HG02938 (cell line): Measurements from ENCODE around the gene GRAMD2A.
A peak's percentile ranks its signal among the peaks of the same experiment; 100 is the strongest.

Experiments used
- ATAC-seq: cut with Tn5 transposase; IDR thresholded peaks from one replicate; pipeline ENCODE4 v1.9.1; 2021; ENCODE audit warnings: mild to moderate bottlenecking, moderate library complexity; ENCODE audit not compliant: unreplicated experiment

GRAMD2A gene

DNA sequence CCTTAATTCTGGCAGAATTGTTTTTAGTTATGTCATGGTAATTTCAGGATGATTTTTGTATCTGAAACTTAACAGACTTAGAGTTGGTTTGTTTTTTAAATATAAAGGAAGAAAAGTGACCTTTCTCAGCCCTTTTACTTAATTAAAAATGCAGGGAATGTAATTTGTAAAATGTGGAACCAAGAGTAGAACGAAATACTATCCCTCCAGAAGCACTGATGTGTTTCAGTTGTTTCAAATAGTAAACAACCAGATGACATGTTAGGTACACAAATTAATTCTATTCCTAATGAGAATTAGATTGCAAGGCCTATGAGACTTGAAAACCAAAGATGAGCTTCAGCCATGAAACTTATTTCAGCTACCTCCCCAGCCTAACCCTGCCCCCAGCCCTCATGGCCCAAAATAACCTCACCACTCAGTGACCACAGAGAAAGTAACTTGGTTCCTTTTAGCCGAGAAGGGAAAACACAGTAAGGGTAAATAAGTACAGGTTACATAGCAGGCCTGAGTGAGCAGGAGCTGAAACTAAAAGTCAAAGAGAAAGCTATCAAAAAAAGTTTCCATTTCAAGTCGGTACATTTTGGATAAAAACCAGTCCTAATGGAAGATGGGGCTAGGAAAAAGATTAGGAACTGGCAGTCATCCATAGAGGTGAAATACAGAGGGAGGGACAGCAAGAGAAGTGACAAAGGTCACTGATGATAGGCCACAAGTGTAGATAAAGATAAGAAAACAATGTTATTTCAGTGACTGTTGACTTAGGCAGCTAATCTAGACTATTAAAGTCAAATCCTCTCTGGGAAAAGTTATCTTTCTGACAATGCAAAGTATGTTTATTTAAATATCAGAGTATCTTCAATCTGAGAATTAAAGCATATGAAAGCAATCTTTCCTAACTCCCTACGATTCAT, 56.2 kb downstream of the GRAMD2A start:
- ATAC-seq: peak; percentile 100

DNA sequence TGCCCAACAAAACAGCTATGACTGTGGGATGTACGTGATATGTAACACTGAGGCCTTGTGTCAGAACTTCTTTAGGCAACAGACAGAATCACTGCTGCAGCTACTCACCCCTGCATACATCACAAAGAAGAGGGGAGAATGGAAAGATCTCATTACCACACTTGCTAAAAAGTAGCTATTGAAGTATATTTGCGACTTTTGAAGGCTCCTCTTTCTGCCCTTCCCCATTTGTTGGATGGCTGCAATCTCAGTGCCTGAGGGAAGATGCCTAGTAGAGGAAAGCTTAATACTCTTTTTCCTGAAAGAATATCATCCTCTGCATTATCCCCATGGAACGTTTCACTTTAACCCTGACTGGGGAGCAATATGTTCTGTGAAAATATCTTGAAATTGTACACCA, 57.5 kb downstream of the GRAMD2A start:
- ATAC-seq: no peak

DNA sequence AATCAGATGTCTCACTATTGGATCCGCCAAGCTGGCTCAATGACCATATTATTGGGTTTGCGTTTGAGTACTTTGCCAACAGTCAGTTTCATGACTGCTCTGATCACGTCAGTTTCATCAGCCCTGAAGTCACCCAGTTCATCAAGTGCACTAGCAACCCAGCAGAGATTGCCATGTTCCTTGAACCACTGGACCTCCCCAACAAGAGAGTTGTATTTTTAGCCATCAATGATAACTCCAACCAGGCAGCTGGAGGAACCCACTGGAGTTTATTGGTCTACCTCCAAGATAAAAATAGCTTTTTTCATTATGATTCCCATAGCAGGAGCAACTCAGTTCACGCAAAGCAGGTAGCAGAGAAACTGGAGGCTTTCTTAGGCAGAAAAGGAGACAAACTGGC, 57.9 kb downstream of the GRAMD2A start:
- ATAC-seq: no peak

DNA sequence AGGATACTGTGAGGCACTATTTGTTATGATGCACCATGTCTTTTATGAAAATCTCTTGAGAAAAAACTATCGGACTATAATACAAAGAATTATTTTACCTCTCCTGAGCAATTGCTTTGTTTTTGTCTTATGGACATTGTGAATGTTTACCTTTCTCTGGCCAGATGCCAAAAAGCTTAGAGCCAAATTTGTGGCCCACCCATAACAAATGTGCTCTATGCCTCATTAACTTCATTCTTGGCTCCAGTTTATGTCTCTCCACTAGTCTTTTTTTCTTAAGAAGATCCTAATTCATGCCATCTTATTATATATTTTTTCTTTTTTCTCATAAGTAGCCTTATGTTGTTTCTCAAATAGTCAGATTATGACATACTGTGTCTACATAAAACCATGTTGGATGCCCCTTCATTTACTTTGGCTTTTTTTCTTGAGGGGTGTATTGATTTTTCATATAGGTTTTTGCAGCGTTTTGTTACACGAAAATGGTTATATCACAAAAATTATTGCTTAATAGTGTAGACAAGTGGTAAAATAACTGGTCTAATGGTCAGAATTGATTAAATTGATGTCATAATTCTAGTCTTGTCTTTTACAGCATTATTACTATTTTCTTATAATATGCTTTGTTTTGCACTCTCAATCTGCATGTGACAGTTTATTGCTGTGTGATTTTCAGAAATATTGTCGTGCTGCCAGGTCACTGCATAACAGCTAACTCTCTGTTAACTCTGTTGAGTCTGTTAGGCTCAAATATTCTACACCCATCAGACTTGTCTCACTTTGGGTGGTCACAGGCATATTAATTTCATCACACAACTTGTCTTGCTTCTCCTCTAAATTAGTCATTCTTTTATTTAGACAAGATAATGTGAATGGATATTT, 61.2 kb downstream of the GRAMD2A start:
- ATAC-seq: no peak

DNA sequence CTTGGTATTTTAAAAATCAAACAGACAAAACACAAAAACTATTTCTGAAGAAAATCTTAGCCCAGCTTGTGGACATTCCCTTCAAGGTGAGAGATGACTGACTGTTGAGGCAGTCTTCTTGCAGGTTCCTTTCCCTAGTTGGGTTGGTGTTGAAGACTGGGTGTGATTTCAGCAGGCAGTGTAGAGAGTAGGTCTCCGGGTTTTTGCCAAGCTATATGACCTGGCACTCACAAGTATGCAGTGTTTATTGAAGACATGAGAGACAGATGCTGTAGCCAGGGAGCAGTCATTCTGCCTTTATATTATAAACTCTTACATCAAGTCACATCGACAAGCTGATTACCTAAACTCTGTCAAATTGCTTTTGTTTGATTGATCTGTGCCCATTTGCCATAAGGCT, 61.9 kb downstream of the GRAMD2A start:
- ATAC-seq: no peak

DNA sequence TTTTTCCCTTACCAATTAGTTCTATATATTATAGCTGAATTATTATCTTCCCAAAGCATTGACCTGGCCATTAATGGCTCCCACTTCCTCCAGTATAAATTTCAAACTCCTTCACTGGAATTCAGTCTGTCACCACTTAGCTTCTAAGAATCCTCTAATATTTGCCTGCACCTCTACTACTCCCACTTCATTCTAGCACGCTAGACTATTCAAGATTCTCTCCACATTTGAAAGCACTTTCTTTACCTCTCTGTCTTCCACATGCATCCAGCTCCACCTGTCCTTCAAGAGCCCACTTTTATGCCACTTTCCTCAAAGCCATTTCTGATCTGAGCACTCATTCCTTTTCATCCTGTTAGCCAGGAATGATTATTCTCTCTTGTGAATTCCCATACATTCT, 64.4 kb downstream of the GRAMD2A start:
- no peak for ATAC-seq

DNA sequence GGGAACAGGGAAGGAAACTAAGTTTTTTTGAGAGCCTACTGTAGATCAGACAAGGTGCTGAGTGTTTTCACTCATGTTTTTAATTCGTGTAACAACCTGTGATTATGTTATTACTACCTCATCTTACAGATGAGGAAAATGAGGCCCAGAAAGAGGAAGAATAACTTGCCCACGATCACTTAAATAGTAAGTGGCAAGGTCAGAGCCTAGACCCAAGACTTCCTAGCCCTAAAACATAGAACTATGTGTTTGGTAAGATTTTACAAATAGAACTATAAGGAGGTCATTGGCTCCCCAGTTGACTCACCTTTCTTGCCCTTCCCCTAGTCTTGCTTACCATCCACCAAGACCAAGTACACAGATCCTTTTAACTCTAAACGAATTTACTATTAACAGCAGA, 65.7 kb downstream of the GRAMD2A start:
- ATAC-seq: no peak

DNA sequence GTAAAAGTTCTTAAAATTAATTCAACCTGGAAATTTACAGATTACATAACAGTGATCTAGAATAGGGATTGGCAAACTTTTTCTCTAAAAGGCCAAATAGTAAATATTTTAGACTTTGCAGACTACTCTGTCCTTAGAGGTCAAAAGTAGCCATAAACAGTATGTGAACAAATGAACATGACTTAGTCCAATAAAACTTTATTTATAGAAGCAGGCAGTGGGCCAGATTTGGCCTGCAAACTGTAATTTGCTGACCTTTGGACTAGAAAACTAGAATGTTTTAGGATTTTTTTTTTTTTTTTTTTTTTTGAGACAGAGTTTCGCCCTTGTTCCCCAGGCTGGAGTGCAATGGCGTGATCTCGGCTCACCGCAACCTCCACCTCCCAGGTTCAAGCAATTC, 67.3 kb downstream of the GRAMD2A start:
- ATAC-seq: no peak

DNA sequence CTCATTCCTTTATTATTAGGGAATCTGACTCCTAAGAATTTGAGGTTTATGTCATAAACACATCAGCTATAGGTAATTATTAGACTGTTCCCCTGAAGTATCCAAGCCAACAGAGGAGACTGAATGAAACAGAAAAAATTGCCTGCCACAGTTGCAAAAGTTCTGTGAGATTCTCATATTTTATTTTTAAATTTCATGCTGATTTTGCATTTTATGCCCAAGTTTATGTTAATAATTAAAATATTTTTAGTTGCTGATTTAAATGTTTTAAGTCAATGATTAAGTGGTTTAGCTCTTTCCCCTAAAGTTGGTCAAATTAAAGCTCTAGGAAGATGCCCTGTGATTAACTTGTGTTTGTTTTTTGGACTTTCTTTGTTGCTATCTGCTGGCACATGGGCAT, 69.2 kb downstream of the GRAMD2A start:
- no peak for ATAC-seq

DNA sequence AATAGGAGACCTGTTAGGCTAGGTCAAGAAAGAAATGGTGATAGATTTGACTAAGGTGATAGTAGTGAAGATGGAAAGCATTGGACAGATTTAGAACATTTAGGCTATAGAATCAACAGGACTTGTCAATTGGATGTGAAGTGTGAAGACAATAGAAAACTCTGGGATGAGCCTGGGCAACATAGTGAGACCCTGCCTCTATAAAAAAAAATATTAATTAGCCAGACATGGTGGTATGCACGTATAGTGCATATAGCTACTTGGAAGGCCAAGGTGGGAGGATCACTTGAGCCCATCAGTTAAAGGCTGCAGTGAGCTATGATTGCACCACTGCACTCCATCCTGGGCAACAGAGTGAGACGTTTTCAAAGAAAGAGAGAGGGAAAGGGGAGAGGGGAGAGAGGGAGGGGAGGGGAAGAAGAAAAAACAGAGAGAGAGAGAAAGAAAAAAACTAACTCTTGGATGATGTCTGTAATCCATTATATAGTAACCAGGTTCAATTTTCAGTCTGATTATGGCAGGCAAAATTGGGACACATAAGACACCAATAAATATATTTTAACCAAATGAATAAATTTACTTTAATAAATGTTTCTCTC, 69.8 kb downstream of the GRAMD2A start:
- ATAC-seq: no peak

DNA sequence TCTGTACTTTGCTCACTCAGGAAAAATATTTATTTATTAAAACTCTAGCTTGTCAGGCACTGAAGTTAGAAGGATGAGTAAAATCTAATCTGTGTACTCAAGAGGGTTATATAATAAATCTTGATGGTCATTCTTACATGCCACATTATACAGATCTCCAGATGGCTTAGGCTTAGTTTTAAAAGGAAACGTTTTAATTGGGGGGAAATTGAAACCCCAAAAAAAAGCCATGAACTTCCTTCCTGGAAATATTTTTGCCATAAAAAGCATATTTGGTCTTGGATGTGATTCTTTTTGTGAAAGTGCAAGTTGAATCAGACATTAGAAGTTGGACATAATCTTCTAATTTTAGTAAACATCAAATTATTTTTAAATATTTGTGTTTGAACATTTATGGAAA, 73.4 kb downstream of the GRAMD2A start:
- ATAC-seq: no peak

DNA sequence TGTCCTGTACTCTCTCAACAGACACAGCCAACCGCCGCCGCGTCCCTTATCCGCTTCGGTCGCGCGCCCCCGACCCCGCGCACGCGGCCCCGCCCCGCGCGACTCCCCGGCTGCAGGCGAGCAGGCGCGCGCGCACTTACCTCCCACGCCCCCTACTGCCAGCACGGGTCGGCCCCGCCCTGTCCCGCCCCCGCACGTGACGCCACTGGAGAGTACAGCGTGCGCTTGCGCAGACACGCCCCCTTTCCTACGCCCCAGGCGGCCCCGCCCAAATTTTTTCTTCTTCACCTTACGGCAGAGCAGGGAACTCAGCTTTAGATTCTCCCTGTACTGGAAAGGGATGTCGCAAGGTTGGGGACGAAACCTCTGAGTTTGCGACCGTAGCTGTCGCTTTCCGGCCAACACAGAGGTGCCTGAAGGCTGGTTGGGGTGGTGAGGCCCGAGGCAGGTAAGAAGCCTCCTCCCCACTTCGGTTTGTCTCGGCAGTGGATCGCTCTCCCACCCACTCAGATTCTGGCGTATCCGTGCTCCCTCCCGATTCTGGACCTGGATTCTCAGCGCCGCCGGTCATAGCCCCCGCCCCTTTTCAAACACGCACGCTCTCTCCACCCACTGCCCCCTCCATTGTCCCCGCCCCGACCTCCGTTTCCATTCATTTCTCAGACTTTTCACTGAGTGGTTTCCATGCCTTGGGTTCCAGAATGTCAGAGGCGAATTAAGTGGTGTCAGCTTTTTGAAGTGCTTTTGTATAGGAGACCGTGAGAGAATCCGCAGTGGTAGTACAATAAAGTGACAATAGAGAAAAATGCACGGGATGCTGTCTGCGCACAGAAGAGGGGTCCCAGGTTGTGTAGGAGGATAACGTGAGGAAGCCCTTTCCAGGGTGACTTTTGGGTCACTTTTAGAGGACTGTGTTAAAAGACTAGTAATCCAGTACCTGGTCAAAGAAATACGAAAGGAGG, 79.3 kb downstream of the GRAMD2A start, which contains the start of the genes MYO9A and SENP8:
MYO9A (minus strand) TSS at position 134 of the 962 bp plus-strand sequence. CDS start 71,587 bp downstream, outside the sequence.
SENP8 (plus strand) TSS at position 387 of the 962 bp plus-strand sequence. CDS start 21,221 bp downstream, outside the sequence.
- peak; percentile 65 for ATAC-seq

DNA sequence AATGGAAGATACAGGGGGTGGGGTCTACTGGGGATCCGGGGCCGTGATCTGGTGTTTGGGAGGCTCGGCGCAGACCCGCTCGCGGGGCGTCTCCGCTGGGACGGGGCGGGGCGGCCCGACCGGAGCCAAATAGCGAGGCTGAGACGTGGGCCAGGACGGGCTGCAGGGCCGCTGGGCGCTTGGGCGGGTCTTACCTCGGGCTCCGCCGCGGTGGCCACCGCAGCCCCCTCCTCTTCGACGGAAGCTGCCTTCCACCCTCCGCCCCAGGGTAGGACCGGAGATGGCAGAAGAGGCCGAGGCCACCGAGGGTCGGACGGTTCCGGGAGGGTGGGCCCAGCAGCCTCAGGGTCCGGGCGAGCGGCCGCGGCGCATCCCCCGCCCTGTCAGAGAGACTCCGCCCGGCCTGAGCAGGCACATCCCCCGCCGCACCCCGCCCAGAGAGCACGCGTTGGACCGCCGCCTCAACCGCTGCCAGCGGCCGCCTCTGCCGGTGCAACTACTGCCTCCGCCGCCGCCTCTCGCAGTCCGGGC, 80.0 kb downstream of the GRAMD2A start:
- peak; percentile 58 for ATAC-seq

DNA sequence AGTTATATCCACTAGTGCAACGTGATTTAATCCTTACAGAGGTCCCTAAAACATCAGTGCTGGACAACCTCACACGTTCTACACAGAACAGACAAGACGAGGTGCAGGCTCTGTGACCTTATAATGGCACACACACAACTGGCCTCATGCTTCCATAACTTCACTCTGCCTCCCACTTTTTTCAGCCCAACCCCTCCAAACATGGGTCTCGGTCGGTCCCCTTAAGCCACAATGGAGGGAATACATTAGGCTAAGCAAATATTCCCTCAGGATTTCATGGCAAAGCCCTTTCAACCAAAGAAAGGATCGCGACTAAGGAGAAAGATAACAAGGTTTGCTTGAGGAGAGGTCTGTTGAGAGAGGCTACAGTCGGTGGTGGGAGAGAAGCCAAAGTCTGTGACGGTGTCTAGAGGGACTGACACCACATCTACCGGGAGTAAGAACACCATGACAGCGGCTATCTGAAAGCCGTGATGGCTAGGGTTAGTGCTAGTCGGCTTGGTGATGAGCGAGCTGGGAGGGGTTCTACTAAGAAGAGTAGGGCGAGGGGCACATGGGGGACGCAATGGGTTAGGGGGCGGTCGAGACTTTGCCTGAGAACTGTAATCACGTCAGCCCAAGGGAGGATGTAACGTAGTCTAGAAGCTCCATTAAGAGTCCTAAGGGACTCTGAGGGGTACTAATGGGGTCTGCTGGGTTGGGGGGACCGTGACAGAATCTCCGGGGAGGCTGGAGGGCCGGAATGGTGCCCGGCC, 80.7 kb downstream of the GRAMD2A start:
- ATAC-seq: peak; percentile 7

DNA sequence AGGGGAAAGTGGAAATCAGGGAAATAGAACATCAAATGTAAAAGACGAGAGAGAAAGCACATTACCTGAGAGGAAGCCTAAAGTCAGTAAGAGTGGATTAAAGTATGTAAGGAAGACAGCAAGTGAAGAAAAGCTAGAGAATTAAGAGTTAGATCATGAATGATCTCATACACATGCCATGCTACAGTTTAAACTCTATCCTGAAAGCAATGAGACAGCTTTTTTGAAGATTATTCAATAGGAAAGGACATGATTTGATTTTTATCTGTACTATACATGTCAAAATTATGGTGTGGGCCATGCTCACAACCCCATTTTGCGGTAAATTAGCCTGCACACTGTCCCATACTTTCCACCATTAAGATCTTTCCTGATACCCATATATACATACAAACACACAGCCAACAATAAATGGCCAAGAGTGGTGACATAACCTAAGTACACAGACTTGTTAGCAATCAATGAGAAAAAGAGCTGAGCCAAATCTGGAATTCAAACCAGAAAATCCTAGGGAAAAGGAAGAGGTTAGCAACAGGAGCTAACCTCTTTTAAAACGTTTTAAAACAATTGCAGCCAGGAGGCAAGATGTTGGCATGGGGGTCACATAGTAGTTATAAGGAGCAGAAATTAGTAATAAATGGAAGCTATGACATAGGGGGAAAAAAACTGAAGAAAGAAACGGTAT, 84.1 kb downstream of the GRAMD2A start:
- no peak for ATAC-seq

DNA sequence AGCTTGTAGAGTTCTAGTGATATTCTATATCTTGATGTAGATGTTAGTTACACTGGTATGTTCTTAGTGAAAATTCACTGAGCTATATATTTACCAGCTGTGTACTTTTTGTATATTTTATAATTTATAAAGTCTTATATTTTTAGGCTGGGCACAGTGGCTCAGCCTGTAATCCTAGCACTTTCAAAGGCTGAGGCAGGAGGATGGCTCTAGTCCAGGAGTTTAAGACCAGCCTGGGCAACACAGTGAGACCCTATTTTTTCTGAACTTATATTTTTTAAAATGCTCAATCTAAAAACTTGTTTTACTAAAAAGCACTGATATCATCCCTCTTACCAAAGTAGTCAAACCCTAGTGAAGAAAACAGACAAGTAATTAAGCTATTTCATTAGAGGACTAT, 84.8 kb downstream of the GRAMD2A start:
- no peak for ATAC-seq

DNA sequence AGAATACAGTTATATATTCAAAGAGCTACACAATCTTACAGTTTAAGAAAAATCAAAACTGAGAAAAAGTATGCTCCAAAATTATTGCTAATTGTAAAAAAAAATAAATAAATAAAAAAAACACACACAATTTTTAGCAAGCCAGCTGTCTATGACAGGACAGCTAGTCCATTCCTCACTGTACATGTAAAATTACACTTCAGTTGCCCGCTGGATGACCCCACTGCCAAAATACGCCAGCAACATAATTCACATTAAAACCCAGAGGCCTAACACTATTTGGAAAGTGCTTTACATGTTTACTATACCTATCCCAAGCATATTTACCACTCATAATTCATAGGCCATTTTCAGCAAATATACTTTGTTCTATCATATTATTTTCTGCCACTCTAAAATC, 85.5 kb downstream of the GRAMD2A start:
- ATAC-seq: no peak

DNA sequence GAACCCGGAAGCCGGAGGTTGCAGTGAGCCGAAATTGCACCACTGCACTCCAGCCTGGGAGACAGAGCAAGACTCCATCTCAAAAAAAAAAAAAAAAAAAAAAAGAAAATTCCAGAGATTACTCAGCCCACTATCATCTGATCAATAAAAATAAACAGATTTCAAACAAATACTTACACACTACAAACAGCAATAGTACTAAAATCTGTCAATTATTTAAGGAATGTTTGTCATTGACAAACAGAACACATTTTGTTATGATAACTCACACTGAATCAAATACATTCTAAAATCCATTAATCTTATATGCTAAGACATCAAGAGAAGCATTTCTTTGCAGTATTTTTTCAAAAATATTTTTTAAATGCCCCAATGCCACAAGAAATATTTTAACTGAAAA, 87.2 kb downstream of the GRAMD2A start:
- ATAC-seq: no peak
